GM19025 (cell line): ENCODE data around the gene NACAD.

Source experiments
- ATAC-seq: cut with Tn5 transposase; IDR thresholded peaks from one replicate; pipeline ENCODE4 v1.9.1; 2021; ENCODE audit warnings: mild to moderate bottlenecking, low read depth, moderate library complexity; ENCODE audit not compliant: unreplicated experiment

Gene NACAD

GRCh38 chr7:45032421-45032820 lies 56.3 kb downstream of the NACAD start:
- ATAC-seq, result no peak

GRCh38 chr7:45031829-45032228 lies 56.9 kb downstream of the NACAD start:
- ATAC-seq, result no peak
